ENCODE measurements around the gene PTPRG.

The PTPRG gene

GRCh38 chr3:62277986-62278385 lies 716.6 kb downstream of the PTPRG start:
- no peak for DNase-seq (ENCODE audit: low read depth)

- no peak for DNase-seq (ENCODE audit: low read depth)
Observed at GRCh38 chr3:62281726-62282125, 720.4 kb downstream of the PTPRG start.

DNA sequence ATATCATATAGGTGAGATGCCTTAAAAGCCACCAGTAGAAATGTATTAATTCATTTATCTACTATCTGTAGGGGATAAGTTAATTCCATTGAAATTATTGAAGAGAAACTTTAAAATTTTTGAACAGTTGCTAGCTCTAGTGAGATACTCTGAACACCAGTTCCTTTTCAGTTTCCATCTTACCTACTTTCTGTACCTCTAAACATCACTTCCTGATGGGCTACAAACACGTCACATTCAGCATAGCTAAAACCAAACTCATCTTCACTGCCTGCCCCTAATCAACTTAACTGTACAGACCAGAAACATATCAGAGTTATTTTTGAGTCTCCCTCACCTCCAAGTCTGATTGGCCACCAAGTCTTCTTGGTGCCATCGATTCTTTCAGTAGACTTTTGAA lies 723.1 kb downstream of the PTPRG start:
- no peak for DNase-seq (ENCODE audit: low read depth)

GRCh38 chr3:62287392-62287927 lies 726.1 kb downstream of the PTPRG start:
- no peak for DNase-seq (ENCODE audit: low read depth)

DNA sequence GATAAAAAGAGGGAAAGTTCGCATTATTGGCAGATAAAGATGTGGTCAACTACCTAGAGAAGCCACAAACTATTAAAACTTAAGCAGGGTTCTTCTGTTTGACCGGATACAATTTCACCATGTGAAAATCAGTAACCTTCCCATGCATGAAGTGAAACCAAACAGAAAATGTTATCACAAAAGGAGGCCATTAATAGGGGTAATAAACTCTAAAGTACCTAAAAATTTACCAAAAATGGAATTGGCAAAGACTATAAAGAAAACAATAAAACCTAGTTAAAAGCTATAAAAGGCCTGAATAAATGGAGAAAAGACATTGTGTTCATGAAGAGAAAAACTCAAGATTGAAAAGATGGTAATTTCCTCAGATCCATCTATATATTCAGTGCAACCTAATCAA lies 728.6 kb downstream of the PTPRG start:
- DNase-seq (ENCODE audit: low read depth): no peak

GRCh38 chr3:62293051-62293780 lies 731.8 kb downstream of the PTPRG start:
- DNase-seq (ENCODE audit: low read depth): no peak

DNA sequence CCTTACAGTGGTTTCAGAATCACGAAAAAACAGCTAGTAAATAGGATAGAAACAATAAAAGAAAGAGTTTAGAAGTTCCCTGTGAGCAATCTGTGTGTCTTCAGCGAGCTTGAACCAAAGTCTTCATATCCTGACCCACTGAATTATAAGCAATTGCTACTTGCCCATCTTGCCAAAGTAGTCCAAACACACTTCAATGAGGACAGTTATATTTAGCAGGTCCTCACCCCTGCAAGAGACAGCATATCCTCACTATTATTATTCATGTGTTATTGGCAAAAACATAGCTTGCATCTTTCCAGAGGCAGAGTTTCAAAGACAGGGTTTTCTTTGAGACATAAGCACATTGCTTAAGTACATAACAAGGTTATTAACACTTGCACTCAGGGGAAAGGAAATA lies 734.2 kb downstream of the PTPRG start:
- DNase-seq (ENCODE audit: low read depth): no peak

DNA sequence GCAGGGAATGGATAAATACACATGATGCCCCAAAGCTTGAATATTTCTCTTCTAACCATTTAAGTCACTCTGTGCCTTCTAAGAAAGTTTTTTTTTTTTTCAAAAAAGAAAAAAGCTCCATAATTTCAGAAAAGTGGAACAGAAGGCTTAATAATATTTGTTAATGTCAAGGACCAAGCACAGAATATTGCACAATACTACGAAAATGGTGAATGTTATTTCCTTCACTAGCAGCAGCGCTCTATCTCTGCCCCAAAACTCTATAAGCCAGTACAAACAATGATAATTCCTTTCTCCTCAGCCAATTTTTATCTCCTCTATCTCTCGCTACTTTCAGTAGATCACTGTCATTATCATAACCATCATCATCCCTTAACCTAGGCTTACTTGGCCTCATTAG lies 739.2 kb downstream of the PTPRG start:
- DNase-seq (ENCODE audit: low read depth): no peak

DNA sequence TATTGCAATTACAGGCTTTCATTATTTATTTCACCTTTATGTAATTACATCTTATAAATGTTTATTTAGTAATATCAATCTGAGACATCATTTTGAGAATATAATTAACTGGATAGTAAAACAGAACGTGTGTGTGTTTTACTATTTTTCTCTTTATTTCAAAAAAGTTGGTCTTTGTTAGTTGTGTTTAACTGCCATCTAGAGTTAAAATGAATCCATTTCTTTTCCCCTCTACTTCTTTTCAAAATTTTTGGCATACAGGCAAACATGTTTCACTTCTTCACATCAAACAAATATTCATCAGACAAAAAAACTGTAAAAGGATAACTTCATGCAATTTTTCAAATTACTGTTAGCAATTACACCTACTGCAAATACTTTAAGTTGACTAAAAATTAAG lies 750.8 kb downstream of the PTPRG start:
- DNase-seq (ENCODE audit: low read depth): no peak

DNA sequence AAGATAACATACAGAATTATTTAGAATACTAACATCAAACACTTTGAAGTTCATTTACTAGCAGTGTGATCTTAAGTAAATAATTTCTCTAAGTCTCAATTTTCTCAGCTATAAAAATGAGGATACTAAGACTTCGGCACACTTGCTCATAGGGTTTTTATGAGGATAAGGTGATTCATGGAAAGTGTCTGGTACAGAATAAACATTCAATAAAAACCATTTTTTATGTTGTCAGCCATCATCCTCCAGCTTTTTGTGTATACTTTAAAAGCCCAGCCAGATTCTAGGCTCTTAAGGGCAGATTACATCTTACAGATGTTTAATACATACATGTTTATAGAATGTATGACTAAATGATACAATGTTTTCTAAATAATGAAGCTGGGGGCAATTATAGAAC lies 755.2 kb downstream of the PTPRG start:
- no peak for DNase-seq (ENCODE audit: low read depth)

DNA sequence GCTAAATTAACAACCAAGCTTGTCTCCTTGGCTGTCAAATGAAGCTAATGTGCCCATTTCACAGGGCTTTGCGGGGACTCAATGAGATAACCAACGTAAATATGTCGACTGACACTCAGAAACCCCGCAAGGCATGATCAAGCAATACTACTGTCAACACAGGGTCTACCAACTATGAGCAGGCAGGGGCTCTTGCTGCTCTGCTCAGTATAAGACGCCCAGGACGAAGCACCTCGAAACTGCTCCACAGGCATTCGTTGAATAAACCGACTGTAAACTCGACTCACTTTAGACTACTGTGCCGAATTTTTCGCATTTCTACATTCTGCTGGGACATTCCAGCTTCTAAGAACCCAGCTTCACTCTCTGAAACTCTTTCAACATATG lies 757.0 kb downstream of the PTPRG start:
- DNase-seq (ENCODE audit: low read depth): peak; percentile 0

DNA sequence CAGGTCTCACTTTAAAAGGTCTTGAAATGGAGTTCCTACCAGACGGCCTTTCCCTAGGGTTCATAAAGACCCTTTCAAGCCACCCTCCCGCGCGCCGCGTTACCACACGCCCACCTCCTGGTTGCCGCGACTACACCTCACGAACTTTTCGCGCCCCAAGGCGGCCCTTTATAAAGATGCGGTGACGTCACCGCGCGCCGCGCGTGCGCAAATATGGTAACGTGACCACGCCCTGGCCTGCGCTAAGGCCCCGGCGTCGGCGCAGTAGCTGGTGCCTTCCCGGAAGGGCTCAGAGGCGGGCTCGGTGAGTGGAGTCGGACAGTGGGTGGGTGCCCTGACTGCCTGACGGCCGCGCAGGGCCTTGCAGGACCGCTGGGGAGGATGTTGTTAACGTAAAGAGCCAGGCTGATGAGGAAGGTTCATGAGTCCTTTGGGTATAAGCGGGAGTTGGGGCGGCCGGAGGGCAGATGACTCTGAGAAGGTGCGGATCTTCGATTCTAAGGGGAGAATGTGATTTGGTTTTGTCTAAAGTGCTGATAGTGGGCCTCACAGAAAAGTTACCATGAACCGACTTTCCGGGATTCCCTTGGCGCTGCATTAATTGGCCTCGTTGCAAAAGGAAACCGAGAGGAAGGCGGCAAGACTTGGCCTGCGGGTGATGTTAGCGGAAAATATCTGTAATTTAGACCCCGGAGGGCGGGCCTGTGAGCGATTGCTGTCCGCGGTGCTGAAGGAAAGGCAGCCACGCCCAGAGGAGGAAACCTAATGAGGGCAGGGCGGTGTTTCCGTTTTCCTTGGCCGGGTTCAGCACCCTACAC lies 757.6 kb downstream of the PTPRG start:
- peak; percentile 68 for DNase-seq (ENCODE audit: low read depth)

- DNase-seq (ENCODE audit: low read depth): no peak
Observed at GRCh38 chr3:62319570-62320243, 758.3 kb downstream of the PTPRG start.

- no peak for DNase-seq (ENCODE audit: low read depth)
Observed at GRCh38 chr3:62323241-62323640, 761.9 kb downstream of the PTPRG start.

DNA sequence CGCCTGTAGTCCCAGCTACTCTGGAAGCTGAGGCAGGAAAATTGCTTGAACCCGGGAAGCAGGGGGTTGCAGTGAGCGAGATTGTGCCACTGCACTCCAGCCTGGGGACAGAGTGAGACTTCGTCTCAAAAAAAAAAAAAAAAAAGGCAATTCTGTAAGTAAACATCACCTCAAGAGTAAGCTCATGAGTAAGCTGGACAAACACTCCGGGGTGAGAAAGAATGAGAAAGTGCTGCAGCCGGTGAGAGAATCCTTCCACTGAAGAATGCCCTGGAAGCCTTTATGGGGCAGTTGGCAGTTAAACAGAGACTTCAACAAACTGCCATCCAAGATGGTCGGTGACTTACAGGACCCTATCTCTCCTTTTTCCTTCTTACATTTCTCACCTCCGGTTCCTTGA lies 764.5 kb downstream of the PTPRG start:
- no peak for DNase-seq (ENCODE audit: low read depth)

DNA sequence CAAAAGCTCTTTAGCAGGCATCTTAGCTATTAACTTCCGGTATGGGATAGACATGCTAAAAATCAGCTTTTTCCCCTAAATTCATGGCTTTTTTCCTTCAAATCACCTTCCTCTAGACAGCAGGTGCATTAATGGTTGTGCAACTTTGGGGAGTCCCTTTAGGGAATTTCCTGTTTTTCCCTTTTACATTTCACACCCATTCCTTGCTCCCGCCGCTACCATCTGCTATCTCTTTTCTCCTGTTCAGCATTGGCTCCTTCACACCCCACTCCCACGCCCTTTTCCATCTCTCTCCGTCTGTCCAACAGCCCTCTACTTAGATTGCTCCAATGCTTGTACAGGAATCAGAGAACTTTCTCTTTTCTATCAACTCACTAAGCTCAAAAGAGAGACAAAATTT lies 768.6 kb downstream of the PTPRG start:
- no peak for DNase-seq (ENCODE audit: low read depth)

DNA sequence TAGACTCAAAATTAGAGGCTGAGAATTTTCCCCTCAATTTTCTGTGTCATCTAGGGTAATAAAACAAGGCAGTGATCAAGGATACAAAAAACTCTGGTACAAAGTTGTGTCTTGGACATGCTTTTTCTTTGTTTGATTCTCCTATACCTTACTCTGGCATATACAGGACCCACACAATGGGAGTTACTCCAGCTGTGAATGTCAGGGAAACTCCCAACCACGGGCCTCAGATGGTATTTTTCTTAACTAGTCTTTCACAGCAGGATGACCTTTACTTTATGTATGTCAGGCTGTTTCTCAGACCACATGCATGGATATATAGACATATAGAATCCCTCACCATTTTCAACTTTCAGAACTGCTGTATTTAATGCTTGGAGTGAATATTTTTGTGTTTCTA lies 770.6 kb downstream of the PTPRG start:
- DNase-seq (ENCODE audit: low read depth): no peak

DNA sequence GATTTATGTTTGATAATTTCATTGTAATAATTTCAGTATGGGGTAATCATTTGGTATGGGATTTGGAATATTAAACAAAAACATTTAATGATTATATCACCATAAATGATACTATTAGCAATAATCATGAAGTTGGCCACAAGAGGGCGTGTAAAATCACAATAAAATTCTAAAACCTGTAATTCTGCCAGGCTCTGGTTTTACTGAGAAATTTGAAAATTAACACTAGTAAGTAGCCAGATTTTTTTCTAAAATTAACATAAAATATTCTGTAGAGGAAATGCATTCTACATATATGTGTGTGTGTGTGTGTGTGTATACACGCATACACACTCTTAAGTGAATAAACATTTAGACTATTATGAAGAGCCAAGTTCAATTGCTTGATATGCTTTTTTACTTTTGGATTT lies 771.5 kb downstream of the PTPRG start:
- no peak for DNase-seq (ENCODE audit: low read depth)

DNA sequence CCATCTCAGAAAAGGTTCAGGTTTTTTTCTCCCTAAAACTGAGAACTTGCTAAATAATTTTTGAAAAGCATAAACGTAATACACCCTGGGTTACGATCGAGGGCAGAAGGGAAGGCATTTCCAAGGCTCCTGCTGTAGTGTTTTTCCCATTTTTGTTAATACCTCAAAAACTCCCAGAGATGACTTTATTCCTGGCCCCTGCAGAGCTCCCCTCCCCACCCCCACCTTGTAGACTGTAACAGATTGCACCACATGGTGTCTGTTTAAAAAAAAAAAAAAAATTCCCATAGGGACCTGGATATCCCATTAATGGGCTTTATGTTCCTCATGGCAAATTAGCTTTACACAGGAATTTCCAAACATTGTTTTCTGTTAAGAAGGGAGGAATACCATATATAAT lies 773.8 kb downstream of the PTPRG start:
- DNase-seq (ENCODE audit: low read depth): no peak

GRCh38 chr3:62343755-62344154 lies 782.4 kb downstream of the PTPRG start:
- no peak for DNase-seq (ENCODE audit: low read depth)
